Renal cortex interstitium (tissue), 11 donors: Measurements from ENCODE around the gene NPL. TPM values are rescaled to one million over a fixed set of nuclear protein-coding genes. Genes with fewer than 3 reads are reported as not detected.
A peak's percentile ranks its signal among the peaks of the same experiment; 100 is the strongest.

Source experiments
- DNase-seq, 11 donors: peaks; one replicate each; pipeline ENCODE4 v3.0.0-alpha.2; 2013; ENCODE audit warnings: low read depth in 9 of 11, low spot score in 4 of 11; ENCODE audit errors: extremely low read depth in 1 of 11
- polyA plus RNA-seq, 3 donors: library from polyadenylated mRNA; unstranded; fragments of 120-200 nt; gene quantifications; one replicate each; pipeline ENCODE4 v1.2.1, GENCODE V29; 2013; ENCODE audit not compliant: insufficient read length in 3 of 3

Gene NPL
- polyA plus RNA-seq, 3 donors = 8.1 to 8.8 (median 8.4) TPM

DNA sequence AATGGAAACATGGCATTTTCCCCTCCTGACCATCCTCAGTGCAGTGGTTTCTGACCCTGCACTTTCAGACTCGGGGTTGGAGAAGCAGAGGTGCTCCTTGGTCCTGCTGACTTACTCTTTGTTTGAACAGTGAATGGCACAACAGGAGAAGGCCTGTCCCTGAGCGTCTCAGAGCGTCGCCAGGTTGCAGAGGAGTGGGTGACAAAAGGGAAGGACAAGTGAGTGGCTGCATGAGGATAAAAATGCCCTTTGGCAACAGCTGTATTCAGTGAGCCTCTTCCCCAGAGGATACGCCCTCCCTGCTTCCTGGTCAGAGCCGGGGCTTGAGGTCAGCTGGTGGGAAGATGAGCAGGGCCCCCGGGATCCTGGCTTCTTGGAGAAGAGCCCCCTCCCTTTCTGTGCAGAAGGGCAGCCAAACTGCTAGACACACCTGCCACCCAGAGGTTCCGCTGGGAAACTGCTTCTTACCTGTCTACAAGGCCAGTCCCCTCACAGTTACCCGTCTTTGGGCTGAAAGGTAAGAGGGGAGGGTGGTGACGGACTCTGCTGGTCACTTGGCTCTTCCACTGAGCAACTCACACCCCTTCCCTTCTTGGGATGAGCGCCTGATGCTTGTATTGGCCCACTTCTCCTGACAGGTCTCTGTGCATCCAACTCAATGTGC lies 16.6 kb downstream of the NPL start:
- DNase-seq = no peak

DNA sequence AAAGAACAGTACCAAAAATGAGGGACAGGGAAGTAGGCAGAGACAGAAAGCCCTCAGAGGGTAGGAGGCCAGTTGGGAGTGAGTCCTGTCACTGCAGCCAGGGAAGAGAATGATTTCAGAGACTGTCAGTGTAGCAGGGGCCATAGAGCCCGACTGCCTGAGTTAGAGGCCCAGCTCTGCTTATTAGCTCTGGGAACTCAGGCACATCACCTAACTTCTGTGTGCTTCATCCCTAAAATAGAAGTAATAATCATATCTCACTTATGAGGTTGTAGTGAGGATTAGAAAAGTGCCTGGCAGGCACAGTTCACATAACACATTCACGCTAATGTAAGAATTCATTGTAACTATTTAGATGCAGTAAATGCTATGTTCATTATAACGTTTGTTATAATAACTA lies 18.3 kb downstream of the NPL start:
- DNase-seq = no peak

DNA sequence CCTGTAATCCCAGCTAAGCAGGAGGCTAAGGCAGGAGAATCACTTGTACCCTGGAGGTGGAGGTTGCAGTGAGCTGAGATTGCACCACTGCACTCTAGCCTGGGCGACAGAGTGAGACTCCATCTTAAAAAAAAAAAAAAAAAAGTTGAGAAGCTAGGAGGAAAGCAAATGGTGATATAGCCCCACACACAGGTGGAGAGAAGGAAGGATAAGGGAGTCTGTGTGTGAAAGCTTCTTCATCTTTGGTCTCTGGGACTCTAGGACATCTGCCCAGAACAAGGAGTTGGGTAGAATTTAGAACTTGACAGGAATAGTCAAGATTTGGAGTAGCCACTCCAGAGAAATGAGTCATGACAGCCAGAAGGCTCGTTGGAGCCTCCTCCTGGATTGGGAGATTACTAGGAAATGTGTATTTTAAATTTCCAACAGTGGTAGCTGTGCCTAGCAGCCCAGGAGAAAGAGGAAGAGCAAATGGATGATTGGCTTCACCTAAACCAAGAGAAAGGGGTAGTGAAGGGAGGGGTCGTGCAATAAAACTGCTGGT lies 19.9 kb downstream of the NPL start:
- DNase-seq = no peak

DNA sequence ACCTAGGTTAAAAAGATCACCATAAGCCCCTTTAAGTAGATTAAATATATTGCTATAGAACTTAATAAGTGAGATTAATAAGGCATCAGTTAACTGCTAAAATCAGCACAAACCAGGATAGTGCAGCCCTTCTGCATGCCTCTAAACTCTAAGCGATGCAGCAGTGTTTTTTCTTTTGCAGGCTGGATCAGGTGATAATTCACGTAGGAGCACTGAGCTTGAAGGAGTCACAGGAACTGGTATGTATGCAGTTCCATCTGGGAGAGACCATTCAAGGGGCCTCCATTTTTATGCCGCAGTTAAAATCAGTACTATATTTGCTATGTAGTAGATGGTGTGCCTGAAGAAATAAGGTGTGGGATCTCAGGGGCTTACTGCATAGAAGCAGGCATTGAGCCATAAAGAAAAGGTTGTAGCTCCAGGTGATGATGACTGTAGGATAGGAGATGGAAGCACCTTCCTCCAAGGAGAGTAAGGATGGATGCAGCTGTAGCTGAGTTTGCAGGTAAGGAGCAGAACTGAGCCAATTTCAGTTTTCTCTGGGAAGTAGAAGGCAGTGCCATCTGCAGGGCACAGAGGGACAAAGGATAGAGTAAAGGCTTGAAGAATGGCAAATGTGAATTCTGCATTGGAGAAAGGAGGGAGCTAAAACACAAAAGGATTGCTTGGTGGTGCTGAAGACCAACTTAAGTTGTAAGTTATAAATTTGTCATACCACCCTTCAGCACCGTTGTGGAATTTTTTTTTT lies 22.6 kb downstream of the NPL start:
- no peak for DNase-seq

DNA sequence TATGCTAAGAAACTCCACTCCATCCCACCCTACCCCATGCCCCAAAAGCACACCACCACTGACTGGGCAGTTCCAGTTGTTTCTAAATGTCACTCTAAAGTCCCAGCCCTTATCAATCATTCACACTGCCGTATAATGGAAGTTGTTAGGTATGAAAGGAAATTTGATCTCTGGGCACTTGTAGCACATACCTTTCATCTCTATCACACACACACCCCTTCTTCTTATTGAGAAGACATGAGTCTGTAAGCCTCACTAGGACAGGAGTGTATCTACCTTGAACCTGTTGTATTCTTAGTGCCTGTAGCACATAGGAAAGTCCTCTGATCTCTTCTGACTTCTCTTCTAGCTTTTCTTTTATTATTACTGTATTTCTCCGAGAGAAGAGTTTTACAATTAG lies 27.3 kb downstream of the NPL start:
- no peak for DNase-seq

DNA sequence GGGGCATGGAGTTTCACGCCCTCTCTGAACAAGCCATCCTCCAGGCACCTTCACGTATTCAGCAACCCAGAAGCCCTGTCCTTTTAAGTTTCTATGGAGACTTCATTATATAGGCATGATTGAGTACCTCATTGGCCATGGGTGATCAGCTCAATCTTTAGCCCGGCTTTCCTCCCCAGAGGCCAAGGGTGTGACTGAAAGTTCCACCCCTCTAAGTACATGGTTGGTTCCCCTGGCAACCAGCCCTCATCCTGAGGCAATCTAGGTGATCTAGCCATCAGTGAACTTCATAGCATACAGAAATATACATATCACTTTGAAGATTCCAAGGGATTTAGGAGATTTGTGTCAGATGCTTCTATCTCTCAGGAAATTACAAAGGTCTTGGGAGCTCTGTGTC lies 28.2 kb downstream of the NPL start:
- no peak for DNase-seq

DNA sequence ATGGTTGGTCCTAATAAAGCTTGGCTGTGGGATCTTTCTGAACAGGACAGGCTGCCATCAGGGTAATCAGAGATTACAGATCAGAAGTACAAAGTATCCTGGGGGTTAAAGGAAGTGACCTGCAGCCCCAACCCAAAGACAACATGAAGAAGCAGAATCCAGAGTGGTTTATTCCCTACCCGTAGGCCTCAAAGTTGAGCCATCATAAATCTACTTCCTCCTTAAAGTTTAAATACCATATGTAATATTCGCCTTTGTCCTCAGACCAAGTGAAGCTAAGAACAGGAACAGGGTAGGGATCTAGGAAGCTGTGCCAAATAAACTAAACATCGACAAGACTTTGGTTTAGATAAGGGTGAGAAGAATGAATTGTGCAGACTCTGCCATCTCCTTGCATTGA lies 33.6 kb downstream of the NPL start:
- DNase-seq = no peak

DNA sequence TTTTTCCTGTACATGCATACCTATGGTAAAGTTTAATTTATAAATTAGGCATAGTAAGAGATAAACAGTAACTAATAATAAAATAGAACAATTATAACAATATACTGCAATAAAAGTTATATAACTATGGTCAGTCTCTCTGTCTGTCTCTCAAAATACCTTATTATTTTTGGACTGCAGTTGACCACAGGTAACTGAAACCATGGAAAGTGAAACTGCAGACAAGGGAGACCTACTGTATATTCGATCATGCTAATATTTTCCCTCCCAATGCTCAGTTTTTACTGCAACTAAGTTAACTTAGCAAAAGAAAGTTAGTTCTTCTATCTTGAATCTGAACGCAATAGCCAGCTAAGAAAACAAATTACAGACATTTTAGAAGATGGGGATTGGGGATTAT lies 37.3 kb downstream of the NPL start:
- DNase-seq = no peak

DNA sequence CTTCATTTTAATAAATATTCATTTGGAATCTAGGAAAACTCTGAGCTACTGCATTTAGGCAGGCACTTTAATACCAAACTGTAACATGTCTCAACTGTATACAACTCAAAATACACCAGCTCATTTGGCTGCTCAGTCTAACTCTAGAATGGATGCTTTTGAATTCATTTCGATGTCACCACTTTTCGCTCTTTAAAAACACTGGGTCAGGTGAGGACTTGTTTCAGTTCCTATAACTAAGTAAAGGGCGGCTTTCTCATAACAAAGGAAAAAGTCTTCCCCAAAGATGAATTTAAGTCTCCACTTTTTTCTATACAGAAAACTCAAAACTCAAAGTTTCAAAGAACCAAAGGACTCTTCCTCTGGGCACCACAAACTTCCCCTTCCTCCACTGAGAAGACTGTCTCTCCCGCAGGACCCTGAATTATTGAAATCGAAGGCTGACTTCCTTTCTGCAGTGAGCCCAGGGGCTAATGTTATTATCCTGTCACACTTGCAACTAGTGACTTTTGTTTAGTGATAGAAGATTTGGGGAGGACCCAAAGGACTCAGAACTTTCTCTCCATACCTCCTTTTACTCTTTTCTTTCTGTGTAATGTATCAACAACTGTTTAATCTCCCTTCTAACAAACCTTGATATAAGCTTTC lies 39.8 kb downstream of the NPL start:
- no peak for DNase-seq

DNA sequence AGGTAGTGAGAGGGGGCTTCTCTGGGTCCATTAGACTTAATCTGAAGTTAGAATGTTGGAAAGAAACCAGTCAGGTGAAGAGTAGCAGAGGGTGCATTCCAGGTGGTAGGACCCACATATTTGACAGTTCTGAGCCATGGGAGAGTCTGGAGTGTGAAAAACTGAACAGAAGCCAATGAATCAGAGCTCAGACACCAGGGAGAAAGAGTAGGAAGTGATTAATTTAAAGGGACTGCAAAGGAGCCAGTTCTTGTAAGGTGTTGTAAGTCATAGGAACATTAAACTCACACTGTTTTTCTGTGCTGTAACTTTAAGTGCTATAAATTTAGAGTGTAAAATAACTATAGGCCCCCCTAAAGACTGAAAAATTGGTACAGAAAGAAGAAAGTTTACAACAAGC lies 43.7 kb downstream of the NPL start:
- no peak for DNase-seq

DNA sequence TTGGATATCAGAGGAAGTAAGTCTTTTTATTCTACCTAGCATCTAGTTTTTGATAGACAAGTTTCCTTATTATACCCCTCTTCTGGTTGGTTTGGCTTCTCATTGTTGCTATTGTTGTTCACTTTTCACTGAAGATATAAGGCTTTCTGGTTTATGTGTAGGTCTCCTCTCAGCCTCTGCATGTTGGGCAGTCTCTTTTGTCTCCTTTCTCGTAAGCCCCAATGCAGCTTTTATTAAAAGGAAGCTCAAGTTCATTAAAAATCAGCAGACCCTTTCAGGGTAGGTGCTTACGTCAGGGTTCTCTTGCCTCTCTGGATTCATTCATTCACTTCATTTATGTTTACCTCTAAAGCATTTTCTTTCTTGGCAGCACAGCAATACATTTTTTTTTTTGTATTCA lies 44.8 kb downstream of the NPL start:
- DNase-seq = no peak

DNA sequence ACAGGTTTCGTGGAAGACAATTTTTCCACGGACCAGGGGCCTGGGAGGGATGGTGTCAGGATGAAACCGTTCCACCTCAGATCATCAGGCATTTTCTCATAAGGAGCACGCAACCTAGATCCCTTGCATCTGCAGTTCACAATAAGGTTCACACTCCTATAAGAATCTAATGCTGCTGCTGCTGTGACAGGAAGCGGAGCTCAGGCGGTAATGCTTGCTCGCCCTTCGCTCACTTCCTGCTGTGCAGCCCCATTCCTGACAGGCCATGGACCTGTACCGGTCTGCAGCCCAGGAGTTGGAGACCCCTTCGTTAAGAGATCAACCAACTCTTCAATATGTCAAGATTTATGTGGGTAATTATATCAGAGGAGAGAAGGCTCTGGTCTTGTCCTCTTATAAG lies 46.2 kb downstream of the NPL start:
- no peak for DNase-seq

DNA sequence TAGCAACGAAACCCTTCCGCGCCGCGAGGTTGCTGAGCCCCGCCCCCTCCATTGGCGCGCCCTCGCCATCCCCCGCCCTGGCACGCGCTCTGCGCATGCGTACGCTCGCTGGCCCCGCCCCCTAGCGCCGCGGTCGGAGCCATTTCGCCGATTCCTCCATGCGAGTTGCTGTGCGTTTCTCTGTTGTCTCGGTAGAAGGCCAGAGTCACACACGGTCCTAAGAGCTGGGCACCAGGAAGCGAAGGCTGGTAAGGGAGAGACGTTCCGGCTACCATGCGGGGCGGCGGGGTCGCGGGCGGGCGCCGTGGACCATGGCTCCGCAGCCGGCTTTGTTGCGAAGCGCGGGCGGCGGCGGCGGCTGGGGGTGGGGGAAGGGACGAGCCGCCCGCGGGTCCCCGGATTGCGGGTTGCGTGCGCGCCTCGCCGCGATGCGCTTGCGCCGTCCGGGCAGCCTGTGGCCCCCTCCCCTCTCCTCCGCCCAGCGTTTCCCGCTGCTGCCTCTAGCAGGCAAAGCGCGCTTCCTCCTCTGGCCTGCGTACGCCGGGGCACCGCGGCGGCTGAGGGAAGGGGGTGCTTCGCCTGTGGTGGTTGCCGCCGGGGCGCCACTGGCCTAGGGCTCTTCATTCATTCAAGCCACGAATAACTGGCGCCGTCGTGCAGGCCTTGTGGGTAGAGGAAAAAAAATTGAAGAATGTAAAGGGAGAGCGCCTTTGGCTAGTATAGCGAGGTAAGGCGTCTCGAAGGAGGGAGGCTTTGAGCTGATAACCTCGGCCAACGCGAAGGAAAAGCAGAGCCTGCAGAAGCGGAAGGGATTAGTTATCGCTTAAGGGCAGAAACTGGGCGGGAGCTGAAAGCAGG lies 49.9 kb downstream of the NPL start, which contains the start of gene DHX9:
TSS of gene DHX9 (plus strand) at position 139 of the 858 bp plus-strand sequence. CDS start 3,220 bp downstream, outside the sequence.
- peak; percentile 79 to 91 (median 88) for DNase-seq

DNA sequence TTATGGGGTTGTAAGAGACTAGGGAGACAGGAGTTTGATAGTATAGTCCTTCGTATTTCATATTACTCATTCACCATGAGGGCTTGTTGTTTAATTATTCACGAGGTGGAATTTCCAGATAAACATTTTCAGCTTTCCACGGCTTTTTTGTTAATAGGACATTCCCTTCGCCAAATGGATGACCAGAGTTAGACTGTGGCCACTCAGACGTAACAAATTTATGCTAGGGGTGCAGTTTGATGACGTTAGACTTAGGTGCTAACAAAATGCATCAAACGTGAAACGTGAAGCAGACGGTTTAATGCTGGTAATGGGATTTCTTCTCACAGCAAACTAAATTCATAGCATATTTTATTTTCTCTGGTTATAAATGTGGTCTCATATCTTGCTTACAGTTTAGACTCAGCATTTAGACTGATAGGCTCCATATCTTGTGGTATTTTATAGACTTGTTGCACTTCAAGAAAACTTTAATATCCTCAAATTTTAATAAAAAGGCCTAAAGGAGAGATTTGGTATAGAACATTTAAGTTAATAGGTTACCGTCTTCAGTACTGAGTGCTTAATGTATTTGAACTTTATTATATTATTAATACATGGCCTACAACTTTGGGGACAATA lies 51.9 kb downstream of the NPL start:
- peak in 8 of 11 donors; percentile 26 to 66 (median 48) for DNase-seq

DNA sequence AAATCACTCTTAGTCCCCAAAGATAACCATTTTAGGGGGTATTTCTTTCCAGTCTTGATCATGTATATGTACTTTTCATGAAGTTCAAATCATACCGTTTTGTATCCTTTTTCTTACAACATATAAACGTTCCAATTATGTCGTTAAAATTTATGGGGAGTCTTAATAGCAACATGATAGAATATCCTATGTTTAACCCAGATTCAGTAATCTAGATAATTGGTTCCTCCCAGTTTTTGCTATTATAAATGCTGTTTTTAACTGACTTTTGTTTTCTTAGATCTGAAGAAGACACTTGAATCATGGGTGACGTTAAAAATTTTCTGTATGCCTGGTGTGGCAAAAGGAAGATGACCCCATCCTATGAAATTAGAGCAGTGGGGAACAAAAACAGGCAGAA lies 52.7 kb downstream of the NPL start:
- no peak for DNase-seq

DNA sequence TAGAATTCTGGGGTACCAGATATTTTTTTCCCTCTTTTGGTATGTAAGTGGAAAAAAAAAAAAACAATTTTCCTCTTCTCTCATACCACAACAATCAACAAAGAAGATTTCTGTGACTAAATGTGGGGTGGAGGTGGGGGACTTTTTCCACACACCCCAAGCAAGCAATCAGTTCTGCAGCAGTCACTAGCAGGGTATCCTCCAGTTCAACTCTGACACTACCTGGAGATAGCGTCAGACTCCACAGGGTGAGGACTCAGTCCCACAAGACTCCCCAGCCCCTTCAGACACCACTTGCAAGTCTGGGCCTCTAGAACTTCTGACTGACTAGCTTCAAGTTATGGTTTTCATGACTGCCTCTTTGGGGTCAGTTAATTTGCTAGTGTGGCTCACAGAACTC lies 55.8 kb downstream of the NPL start:
- DNase-seq = no peak

DNA sequence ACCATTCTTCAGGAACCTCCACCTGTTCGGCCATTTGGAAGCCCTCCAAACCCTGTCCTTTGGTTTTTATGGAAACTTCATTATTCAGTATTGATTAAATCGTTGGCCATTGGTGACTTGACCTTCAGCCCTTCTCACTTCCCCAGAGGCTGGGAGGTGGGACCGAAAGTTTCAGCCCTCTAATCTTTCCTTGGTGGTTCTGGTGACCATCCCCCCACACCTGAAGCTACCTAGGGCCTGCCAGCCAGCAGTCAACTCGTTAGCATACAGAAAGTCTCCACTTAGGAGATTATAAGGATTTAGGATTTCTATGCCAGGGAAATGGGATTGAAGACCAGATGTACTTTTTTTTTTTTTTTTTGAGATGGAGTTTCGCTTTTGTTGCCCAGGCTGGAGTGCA lies 56.3 kb downstream of the NPL start:
- no peak for DNase-seq

DNA sequence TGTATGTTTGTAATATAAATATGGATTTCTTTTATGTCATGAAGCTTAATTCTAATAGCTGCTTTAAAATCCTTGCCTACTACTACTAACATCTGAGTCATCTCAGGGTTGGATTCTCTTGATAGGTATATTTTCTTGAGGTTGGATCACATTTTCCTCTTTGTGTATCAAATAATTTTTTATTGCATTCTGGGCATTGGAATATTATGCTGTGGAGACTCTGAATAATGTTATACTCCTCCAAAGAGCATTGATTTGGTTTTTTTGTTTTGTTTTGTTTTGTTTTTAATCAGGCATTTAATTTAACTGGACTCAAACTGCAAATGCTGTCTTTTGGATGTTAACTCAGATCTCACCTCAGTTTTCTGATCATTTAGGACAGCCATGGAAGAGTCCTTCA lies 57.5 kb downstream of the NPL start:
- DNase-seq = no peak

DNA sequence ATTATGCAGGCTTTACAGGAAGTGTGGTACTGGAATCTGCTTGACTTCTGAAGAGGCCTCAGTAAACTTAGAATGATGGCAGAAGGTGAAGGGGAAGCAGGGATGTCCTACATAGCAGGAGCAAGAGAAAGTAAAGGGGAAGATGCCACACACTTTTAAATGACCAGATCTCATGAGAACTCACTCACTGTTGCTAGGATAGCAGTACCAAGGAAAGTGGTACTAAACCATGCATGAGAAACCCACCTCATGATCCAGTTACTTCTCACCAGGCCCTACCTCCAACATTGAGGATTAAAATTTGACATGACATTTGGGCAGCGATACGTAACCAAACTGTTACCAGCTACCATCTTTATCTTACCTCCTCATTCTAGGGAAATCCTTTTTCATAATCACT lies 59.2 kb downstream of the NPL start:
- no peak for DNase-seq
